ENCODE data around the gene PWWP2B. TPM values are rescaled to one million over a fixed set of nuclear protein-coding genes. Genes with fewer than 3 reads are reported as not detected.

Gene PWWP2B
- total and polyA plus RNA-seq, 2 donors (not counting 3 experiments of a cell fraction or from before 2014, with no cell fraction given) = 4.6 to 11.8 TPM

DNA sequence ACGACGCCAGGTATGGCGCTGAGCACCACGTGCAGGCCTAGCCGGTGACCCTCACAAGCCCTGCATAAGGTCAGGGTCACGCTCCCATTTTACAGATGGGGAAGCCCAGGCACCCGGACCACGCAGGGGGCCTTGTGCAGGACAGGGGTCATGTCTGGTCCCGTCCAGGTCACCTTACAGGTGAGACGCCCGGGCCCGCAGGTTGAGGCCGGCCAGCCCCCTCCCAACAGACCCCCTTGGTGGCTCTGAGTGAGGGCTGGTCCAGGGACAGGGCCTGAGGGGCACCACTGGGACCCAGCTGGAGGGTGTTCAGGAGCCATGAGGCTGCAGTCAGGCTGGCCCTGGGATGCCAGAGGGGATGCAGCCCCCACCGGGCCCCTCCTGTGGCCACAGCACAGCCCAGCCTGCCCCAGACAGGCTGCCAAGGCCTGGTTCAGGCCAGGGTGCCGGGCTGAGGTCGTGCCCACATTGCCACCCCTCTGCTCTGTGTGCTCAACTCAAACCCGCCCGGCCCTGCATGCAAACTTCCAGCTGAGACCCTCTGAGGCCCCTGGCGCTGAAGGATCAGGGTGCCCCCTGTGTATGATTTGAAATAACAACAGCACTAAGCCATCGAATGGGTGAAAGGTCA lies 69.0 kb downstream of the PWWP2B start:
- dilution Hi-C loops (cut with MboI; ENCODE audit: extremely low pct_ligation_motif_present, low sequenced_read_pairs) = no loop called here
- Histone ChIP-seq H3K4me2 (ENCODE audit: insufficient read depth, low read length) (no peak overlapping the region), H3K4me3 (replicated peaks in 1 of 3; ENCODE audit: insufficient read depth in 1 of 3, low read depth in 1 of 3, low read length in 3 of 3) (no peak overlapping the region), H3K9me1 (replicated peaks; ENCODE audit: control insufficient read depth, extremely low read depth, insufficient read depth, low read length) (no peaks in the 10 kb centered on the region), H3K27me3 (ENCODE audit: control insufficient read depth in 2 of 2, insufficient read depth in 2 of 2, low read length in 2 of 2) (no peaks in the 10 kb centered on the region), H3K9ac (replicated peaks; ENCODE audit: extremely low read depth, insufficient read depth, low read length) (no peak overlapping the region), H3K9me3 (replicated peaks; ENCODE audit: control insufficient read depth, insufficient read depth, low read length) (no peaks in the 10 kb centered on the region), H3K79me2 (ENCODE audit: control insufficient read depth, insufficient read depth, low read length) (no peaks in the 10 kb centered on the region), H3K4me1 (ENCODE audit: control insufficient read depth, extremely low read depth, insufficient read depth, low read length) (no peaks in the 10 kb centered on the region), H3K27ac (ENCODE audit: insufficient read depth, low read depth, low read length) (no peak overlapping the region), H4K20me1 (replicated peaks; ENCODE audit: control insufficient read depth, extremely low read depth, insufficient read depth, low read length) (no peaks in the 10 kb centered on the region), H2AFZ (ENCODE audit: low read depth, low read length) (no peak overlapping the region), H3K36me3 (ENCODE audit: control insufficient read depth in 2 of 2, extremely low read depth in 1 of 2, insufficient read depth in 2 of 2, low read length in 2 of 2) (no peaks in the 10 kb centered on the region)
- FAIRE-seq = no peak
- DNase-seq (ENCODE audit: low read depth, low spot score) = no peak
- intact Hi-C loops (cut with micrococcal nuclease) = no loop called here
- POLR2A ChIA-PET = no interaction called here
- no TSS peak for BruUV-seq (replicated peaks)
- CTCF ChIA-PET = no interaction called here
- no peak for TF ChIP-seq EZH2 (IDR thresholded peaks at IDR 0.05; ENCODE audit: borderline replicate concordance, low read depth, low read length, severe bottlenecking)
- no peak for TF ChIP-seq MYC (IDR thresholded peaks at IDR 0.05; ENCODE audit: low read depth, low read length)
- TF ChIP-seq, protein P1, sequence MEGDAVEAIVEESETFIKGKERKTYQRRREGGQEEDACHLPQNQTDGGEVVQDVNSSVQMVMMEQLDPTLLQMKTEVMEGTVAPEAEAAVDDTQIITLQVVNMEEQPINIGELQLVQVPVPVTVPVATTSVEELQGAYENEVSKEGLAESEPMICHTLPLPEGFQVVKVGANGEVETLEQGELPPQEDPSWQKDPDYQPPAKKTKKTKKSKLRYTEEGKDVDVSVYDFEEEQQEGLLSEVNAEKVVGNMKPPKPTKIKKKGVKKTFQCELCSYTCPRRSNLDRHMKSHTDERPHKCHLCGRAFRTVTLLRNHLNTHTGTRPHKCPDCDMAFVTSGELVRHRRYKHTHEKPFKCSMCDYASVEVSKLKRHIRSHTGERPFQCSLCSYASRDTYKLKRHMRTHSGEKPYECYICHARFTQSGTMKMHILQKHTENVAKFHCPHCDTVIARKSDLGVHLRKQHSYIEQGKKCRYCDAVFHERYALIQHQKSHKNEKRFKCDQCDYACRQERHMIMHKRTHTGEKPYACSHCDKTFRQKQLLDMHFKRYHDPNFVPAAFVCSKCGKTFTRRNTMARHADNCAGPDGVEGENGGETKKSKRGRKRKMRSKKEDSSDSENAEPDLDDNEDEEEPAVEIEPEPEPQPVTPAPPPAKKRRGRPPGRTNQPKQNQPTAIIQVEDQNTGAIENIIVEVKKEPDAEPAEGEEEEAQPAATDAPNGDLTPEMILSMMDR (IDR thresholded peaks at IDR 0.05; ENCODE audit: extremely low read depth in 1 of 2, insufficient read depth in 1 of 2, low read depth in 1 of 2, low read length in 2 of 2) = no peak
- no peak for TF ChIP-seq POLR2AphosphoS5 (IDR thresholded peaks at IDR 0.05; ENCODE audit: insufficient read depth, low read depth, low read length)
- no peak for TF ChIP-seq POLR2A (IDR thresholded peaks at IDR 0.05; ENCODE audit: low read depth, low read length)
- no peak for TF ChIP-seq JUN (IDR thresholded peaks at IDR 0.05; ENCODE audit: borderline replicate concordance, insufficient read depth, insufficient read length, low read depth)
- TF ChIP-seq FOS (IDR thresholded peaks at IDR 0.05; ENCODE audit: borderline replicate concordance, insufficient read depth, low read length) = no peak
- TF ChIP-seq, protein P2, sequence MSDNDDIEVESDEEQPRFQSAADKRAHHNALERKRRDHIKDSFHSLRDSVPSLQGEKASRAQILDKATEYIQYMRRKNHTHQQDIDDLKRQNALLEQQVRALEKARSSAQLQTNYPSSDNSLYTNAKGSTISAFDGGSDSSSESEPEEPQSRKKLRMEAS (IDR thresholded peaks at IDR 0.05; ENCODE audit: insufficient read depth, insufficient read length) = no peak
- TF ChIP-seq GATA2 (IDR thresholded peaks at IDR 0.05; ENCODE audit: insufficient read depth, insufficient read length, low read depth, low read length) = no peak
